ENCODE measurements around the gene PLOD2. TPM values are rescaled to one million over a fixed set of nuclear protein-coding genes. Genes with fewer than 3 reads are reported as not detected.

Gene PLOD2
- total RNA-seq, 4 donors from 2014 or later, result 17.2 to 27.6 (median 19.5) TPM

DNA sequence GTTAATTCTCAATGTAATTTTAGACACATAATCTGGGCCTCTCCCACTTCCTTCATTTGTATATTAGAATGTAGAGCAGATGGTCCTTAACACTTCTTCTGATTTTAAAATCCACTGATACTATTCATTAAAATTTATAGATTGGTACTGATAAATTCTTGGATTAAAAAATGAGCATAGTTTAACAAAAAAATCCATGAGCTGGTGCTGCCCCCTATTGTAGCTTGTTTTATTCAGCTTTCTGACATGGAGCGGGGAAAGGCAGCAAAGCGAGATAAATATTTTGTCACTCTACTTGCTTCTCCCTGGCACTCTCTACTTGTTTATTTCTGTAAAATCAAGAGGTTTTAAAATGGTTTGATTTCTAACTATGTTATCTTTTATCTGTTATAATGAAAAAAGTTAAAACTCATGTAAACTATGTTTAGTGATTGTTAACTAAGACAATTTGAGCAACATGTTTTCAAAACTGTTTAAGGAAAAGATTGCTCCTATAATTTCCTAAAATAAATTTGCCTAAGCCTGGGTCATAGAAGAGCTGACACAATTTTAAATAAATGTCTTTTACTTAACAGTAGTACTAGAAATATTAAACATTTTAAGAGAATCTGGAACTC is 26.5 kb upstream of the PLOD2 start:
- TF ChIP-seq, protein P1, sequence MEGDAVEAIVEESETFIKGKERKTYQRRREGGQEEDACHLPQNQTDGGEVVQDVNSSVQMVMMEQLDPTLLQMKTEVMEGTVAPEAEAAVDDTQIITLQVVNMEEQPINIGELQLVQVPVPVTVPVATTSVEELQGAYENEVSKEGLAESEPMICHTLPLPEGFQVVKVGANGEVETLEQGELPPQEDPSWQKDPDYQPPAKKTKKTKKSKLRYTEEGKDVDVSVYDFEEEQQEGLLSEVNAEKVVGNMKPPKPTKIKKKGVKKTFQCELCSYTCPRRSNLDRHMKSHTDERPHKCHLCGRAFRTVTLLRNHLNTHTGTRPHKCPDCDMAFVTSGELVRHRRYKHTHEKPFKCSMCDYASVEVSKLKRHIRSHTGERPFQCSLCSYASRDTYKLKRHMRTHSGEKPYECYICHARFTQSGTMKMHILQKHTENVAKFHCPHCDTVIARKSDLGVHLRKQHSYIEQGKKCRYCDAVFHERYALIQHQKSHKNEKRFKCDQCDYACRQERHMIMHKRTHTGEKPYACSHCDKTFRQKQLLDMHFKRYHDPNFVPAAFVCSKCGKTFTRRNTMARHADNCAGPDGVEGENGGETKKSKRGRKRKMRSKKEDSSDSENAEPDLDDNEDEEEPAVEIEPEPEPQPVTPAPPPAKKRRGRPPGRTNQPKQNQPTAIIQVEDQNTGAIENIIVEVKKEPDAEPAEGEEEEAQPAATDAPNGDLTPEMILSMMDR (IDR thresholded peaks at IDR 0.05), result peak; percentile 18 to 52 (median 35)
- no peak for TF ChIP-seq POLR2A (IDR thresholded peaks at IDR 0.05)
- Histone ChIP-seq H3K27me3 (no peaks in the 10 kb centered on the region), H3K9me3 (peaks cover 0 to 4% (median 0%) of the 10 kb centered on the region in 4 donors), H3K4me3 (no peak overlapping the region), H3K36me3 (peaks cover 0 to 50% (median 0%) of the 10 kb centered on the region in 3 donors), H3K4me1 (peaks cover 0 to 11% (median 0%) of the 10 kb centered on the region in 4 donors), H3K27ac (no peak overlapping the region)
- WGBS, 2 donors, result 33 to 39% methylated on average over 2 of the region's 2 CpGs
- DNase-seq (ENCODE audit: low spot score in 2 of 2), result peak in 1 of 2 donors; percentile 30

DNA sequence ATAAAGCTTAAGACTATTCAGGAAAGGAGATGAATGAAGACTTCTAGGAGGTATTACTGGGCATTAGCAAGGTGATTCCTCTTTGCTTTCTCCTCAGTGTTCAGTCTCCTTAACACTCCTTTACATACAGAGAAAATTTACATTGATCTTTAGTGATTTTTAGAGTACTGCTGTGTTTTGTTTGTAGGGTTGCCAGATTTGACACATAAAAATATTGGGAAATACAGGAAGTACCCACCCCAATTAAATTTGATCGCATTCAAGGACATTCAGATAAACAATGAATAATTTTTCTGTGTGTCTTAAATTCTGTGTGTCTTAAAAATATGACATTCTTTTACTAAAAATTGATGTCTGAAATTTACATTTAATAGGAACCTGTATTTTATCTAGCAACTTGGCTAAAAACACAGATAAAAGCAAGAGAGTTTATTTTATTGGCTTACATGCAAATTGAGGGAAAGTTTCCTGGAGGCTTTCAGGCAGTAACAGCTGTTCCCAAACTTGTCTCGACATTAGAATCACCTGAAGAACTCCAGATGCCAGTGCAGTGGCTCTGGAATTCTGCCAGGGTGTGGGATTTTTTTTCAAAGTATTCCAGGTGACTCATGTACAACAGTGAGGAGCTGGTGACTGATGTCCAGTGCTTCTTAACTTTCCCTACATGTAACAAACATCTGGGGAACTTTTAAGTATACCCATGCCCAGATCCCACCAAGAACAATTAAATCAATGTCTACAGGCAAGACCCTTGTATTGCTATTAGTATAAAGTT is 23.4 kb upstream of the PLOD2 start:
- H3K4me1 ChIP-seq, result peaks cover 0 to 2% (median 0%) of the 10 kb centered on the region in 4 donors
- TF ChIP-seq, protein P1 (IDR thresholded peaks at IDR 0.05), result no peak
- no peak for TF ChIP-seq EP300 (IDR thresholded peaks at IDR 0.05)
- TF ChIP-seq POLR2A (IDR thresholded peaks at IDR 0.05), result no peak
- H3K9me3 ChIP-seq, result peaks cover 0 to 4% (median 0%) of the 10 kb centered on the region in 4 donors
- H3K36me3 ChIP-seq, result peaks cover 0 to 42% (median 0%) of the 10 kb centered on the region in 3 donors
- WGBS, 2 donors, result 81 to 83% methylated on average over 2 of the region's 2 CpGs
- no peaks in the 10 kb centered on the region for H3K27me3 ChIP-seq
- no peak for DNase-seq (ENCODE audit: low spot score in 2 of 2)
- no peak overlapping the region for H3K27ac ChIP-seq
- H3K4me3 ChIP-seq, result no peak overlapping the region

GRCh38 chr3:146181216-146181615 is 20.2 kb upstream of the PLOD2 start:
- 92 to 94% methylated on average over 5 of the region's 5 CpGs for WGBS, 2 donors
- no peak overlapping the region for H3K4me3 ChIP-seq
- TF ChIP-seq, protein P1 (IDR thresholded peaks at IDR 0.05), result no peak
- TF ChIP-seq EP300 (IDR thresholded peaks at IDR 0.05), result no peak
- no peak for TF ChIP-seq POLR2A (IDR thresholded peaks at IDR 0.05)
- no peaks in the 10 kb centered on the region for H3K27me3 ChIP-seq
- H3K9me3 ChIP-seq, result peaks cover 0 to 4% (median 0%) of the 10 kb centered on the region in 4 donors
- H3K27ac ChIP-seq, result no peak overlapping the region
- DNase-seq (ENCODE audit: low spot score in 2 of 2), result no peak
- H3K4me1 ChIP-seq, result peaks cover 0 to 15% (median 2%) of the 10 kb centered on the region in 4 donors
- H3K36me3 ChIP-seq, result peaks cover 0 to 27% (median 0%) of the 10 kb centered on the region in 3 donors

- DNase-seq (ENCODE audit: low spot score in 2 of 2), result no peak
- Histone ChIP-seq H3K36me3 (peaks cover 0 to 27% (median 0%) of the 10 kb centered on the region in 3 donors), H3K27ac (no peak overlapping the region), H3K9me3 (peaks cover 0 to 4% (median 0%) of the 10 kb centered on the region in 4 donors), H3K27me3 (no peaks in the 10 kb centered on the region), H3K4me3 (no peak overlapping the region), H3K4me1 (peaks cover 0 to 15% (median 2%) of the 10 kb centered on the region in 4 donors)
- WGBS, 2 donors, result 87 to 95% methylated on average over 6 of the region's 6 CpGs
- TF ChIP-seq, protein P1 (IDR thresholded peaks at IDR 0.05), result no peak
- TF ChIP-seq EP300 (IDR thresholded peaks at IDR 0.05) (no peak), POLR2A (IDR thresholded peaks at IDR 0.05) (no peak)
Observed at GRCh38 chr3:146180376-146180775, 19.4 kb upstream of the PLOD2 start.

Data from tibial nerve (tissue), 4 donors.